GM21737 (cell line): ENCODE results near the gene TPP2.

Source experiments
- ATAC-seq: cut with Tn5 transposase; IDR thresholded peaks from one replicate; pipeline ENCODE4 v1.9.1; 2021; ENCODE audit warnings: mild to moderate bottlenecking, moderate library complexity; ENCODE audit not compliant: unreplicated experiment

The TPP2 gene

GRCh38 chr13:102692491-102692826 lies 95.7 kb downstream of the TPP2 start:
- no peak for ATAC-seq

GRCh38 chr13:102693250-102693649 lies 96.5 kb downstream of the TPP2 start:
- ATAC-seq: no peak

- no peak for ATAC-seq
Measured at GRCh38 chr13:102693776-102694175, 97.0 kb downstream of the TPP2 start.

GRCh38 chr13:102694937-102695336 lies 98.2 kb downstream of the TPP2 start, which contains the start of gene METTL21C:
METTL21C (minus strand) TSS chr13:102695044; CDS start chr13:102694498, 546 bp downstream.
- ATAC-seq: no peak

- no peak for ATAC-seq
Measured at GRCh38 chr13:102696465-102696864, 99.7 kb downstream of the TPP2 start.

GRCh38 chr13:102697264-102697663 lies 100.5 kb downstream of the TPP2 start:
- ATAC-seq: no peak

- ATAC-seq: no peak
Measured at GRCh38 chr13:102697929-102698648, 101.3 kb downstream of the TPP2 start.

- ATAC-seq: no peak
Measured at GRCh38 chr13:102698649-102698980, 101.8 kb downstream of the TPP2 start.

GRCh38 chr13:102699504-102699903 lies 102.7 kb downstream of the TPP2 start:
- ATAC-seq: no peak

GRCh38 chr13:102700088-102701031 lies 103.6 kb downstream of the TPP2 start:
- no peak for ATAC-seq

GRCh38 chr13:102701331-102701730 lies 104.5 kb downstream of the TPP2 start:
- no peak for ATAC-seq

GRCh38 chr13:102702965-102703725 lies 106.4 kb downstream of the TPP2 start:
- ATAC-seq: no peak

- no peak for ATAC-seq
Measured at GRCh38 chr13:102703726-102704035, 106.9 kb downstream of the TPP2 start.

- no peak for ATAC-seq
Measured at GRCh38 chr13:102704238-102705058, 107.7 kb downstream of the TPP2 start.

GRCh38 chr13:102707467-102707866 lies 110.7 kb downstream of the TPP2 start:
- ATAC-seq: no peak

GRCh38 chr13:102708211-102708610 lies 111.4 kb downstream of the TPP2 start:
- no peak for ATAC-seq

GRCh38 chr13:102708991-102709390 lies 112.2 kb downstream of the TPP2 start:
- ATAC-seq: no peak

- ATAC-seq: no peak
Measured at GRCh38 chr13:102709536-102709935, 112.8 kb downstream of the TPP2 start.

- no peak for ATAC-seq
Measured at GRCh38 chr13:102710261-102710679, 113.5 kb downstream of the TPP2 start.

GRCh38 chr13:102715447-102715846 lies 118.7 kb downstream of the TPP2 start:
- no peak for ATAC-seq

GRCh38 chr13:102718746-102719145 lies 122.0 kb downstream of the TPP2 start:
- no peak for ATAC-seq
